NCI-H2171 treated with DMSO at 0.1 percent for 48 hours (cell line): ENCODE results near the gene ELFN1.

Experiments used
- DNase-seq: peaks from one replicate; lab custom pipeline; 2025; lab: John Stamatoyannopoulos, UW

The ELFN1 gene

DNA sequence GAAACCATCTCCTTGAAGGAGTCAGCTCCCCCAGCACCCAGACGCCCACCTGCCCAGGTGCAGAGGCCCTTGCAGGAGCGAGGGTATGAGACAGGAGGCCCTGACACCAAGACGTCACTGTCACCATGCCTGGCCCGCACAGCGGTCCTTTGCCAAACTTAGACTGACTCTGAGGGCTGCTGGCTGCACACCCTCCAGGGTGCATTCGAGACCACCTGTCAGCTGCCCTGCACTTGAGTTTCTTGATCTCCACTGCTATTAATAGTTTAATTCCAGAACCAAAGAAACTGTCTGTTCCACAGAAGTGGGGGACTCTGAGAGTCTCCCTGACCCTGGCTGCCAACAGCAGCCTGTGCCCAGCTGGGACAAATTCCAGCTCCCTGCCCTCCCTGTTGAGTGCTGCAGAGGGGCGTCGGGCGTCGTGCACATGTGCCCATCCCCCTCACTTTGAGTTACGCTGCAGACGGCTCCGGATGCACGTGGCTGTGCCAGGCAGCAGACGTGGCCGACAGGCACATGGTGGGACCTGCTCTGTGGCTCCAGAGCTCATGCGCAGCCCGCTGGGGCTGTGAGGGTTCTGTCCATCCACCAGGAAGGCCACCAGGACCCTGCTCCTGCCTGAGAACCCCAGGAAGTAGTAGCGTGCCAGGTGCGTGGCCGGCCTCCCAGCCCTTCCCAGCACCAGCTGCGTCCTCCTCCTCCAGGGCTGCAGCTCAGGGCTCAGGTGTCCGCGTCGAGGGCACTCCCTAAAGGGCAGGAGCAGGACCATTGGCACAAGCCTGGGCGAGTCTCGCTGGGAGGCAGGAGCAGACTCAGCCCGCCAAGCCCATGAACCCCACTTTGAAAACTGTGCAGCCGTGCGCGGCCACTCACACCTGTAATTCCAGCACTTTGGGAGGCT lies 24.8 kb downstream of the ELFN1 start:
- no peak for DNase-seq

GRCh38 chr7:1695800-1696454 lies 25.9 kb downstream of the ELFN1 start:
- no peak for DNase-seq

- no peak for DNase-seq
Measured at GRCh38 chr7:1696671-1697498, 26.8 kb downstream of the ELFN1 start.

DNA sequence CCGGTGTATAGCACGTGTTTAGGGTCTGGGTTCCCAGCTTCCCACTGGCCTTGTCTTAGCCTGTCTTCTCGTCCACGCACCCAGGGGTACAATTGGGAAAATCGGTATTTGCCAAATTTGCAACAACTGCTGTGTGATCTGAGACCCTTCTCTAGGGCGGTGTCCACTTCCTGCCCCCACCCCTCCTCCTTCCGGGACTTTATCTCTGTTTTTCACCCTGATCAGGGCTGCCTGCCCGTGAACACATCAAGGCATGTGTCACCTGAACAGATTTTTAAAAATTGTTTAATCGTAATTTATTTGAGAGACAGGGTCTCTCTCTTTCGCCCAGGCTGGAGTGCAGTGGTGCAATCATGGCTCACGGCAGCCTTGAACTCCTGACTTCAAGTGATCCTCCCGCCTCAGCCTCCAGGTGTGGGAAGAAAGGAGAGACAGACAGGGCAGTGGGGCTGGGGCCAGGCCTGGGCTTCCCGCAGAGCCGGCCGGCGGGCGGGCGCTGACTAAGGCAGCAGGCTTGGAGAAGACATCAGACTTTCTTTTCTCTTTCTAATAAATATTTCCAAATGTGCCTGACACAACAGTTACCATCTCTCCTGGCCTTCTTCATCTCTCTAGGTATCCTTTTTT lies 27.5 kb downstream of the ELFN1 start:
- no peak for DNase-seq

- DNase-seq: no peak
Measured at GRCh38 chr7:1698201-1698600, 28.1 kb downstream of the ELFN1 start.

GRCh38 chr7:1698951-1699350 lies 28.9 kb downstream of the ELFN1 start:
- DNase-seq: no peak

GRCh38 chr7:1700086-1700485 lies 30.0 kb downstream of the ELFN1 start:
- DNase-seq: no peak

DNA sequence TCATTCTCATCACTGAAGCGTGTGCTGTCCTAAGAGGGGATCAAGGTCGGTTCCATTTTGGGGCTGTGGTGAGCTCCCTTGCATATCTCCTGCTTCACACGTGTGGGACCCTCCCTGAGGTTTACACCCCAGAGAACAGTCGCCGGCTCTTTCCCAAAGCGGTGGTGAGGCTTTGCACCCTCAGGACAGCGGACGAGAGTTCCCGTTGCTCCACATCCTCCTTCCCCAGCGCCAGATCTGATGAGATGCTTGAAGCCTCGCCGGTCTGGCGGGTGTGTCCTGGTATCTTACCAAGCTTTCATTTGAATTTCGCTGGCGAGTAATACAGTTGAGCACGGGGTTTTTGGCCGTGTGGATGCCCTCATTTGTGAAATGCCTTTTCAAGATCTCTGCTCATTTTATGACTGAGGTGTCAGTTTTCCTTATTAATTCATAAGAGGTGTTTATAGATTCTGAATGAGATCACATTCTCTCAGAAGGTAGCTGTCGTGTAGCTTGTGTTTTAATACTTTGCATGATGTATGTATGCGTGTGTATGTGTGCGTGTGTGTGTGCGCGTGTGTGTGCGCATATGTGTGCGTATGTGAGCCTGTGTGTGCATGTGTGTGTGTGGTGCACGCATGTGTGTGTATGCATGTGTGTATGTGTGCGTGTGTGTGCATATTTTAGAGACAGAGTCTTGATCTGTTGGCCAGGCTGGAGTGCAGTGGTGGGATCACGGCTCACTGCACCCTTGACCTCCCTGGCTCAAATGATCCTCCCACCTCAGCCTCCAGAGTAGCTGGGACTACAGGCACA lies 30.7 kb downstream of the ELFN1 start:
- DNase-seq: no peak

DNA sequence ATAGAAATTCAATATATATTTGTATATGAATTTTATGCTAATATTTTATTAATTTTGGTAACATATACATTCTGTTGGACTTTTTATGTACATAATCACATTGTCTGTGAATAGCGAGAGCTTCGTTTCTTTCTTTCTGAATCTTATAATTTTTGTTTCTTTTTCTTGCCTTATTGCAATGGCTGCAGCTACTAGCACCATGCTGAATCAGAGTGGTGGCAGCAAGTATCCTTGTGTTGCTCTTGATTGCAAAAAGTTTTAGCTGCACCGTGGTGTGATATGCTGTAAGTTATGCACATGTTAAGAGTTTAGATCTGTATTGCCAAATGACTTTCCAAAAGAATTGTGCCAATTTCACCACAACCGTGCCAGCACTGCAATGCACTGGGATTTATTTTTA lies 32.6 kb downstream of the ELFN1 start:
- DNase-seq: no peak

GRCh38 chr7:1703441-1703840 lies 33.4 kb downstream of the ELFN1 start:
- no peak for DNase-seq

DNA sequence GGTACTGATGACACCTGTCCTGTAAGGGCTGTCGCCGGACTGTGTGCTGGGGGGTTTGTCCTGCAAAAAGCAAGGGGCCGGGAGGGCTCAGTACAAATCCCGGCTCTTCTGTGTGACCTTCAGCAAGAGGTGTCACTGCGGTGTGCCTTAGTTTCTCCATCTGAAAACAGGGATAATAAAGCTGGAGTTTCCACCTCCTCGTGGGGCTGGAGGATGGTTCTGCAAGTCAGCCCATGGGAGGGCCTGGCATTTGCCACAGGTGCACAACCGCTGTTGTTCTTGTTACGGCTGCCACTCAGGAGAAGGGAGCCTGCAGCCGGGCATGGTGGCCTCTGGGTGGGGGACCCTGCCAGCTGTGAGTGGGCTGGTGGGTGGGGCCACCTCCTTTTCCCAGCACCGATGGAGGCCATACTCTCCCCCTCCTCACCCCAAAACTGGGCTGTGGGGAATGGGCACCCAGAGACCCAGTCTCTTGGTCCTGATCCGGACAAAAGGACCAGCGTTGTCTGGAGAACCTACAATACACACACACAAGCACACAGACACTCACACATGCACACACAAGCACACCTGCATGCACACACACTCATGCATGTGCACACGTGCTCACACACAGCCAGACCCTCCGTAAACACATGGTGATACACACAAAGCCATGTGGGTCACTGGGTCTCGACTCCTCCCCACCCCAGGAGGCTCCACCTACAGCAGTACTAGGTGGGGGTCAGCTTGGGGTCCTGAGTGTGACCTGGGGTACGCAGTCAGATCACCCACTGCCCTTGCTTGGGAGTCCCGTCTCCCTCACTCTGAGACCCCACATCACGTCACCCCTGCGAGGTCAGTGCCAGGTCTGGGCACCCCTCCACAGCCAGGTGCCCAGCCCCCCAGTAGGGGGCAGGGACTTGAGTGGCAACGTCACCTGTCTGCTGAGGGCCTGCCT lies 34.1 kb downstream of the ELFN1 start:
- no peak for DNase-seq

DNA sequence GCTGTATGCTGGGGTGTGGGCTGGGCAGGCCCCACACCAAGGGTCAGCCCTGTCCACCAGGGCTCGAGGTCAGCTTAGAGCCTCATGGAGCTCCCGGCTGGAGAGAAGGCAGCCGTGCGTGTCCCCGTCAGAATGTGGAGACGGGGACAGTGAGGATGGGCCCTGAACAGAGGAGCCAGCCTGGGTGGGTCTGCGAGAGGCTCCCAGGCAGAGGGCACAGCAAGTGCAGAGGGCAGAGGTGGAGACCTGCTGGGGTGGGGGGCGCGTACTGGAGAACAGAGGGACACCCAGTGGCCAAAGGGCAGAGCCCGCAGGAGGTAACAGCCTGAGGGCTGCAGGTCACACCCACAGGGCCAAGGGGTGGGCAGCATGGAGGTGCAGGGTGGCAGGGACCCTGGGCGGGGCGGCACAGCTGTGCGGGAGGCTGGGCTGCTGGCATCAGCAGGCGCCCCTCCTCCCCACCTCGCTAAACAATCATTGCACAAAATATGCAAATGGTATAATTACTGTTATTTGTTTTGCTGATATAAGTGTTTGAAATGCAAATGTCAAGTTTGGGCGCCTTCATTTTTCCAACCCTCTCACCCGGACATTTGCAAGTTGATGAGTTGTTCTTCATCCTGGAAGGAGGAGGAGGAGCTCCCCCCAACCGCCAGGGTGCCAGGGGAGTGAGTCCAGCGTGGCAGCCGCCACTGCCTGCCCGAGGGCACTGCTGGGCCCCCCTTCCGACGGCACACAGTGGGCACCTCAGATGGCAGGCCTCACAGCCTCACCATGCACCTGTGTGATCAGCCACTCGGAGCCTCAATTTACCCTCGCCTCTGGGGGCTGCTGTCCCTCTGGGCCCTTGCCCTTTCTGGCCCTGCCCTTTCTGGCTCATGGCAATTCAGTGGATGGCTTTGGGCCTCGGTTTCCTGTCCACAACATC lies 35.0 kb downstream of the ELFN1 start:
- DNase-seq: no peak

DNA sequence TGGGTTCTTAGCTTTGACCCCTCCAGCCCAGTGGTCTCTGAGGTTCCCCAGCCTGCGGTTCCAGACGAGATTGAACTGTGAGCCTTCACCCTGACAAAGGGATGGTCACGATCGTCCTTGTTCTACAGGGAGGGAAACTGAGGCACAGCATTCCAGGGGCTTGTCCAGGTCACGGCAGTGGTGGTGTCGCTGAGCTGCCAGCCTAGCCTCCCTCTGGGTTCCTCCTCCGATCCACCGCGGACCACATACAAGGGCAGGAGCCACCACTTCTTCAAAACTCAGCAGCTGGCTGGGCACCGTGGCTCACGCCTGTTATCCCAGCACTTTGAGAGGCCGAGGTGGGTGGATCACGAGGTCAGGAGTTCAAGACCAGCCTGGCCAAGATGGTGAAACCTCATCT lies 35.8 kb downstream of the ELFN1 start:
- DNase-seq: no peak

- no peak for DNase-seq
Measured at GRCh38 chr7:1706381-1706720, 36.3 kb downstream of the ELFN1 start.

DNA sequence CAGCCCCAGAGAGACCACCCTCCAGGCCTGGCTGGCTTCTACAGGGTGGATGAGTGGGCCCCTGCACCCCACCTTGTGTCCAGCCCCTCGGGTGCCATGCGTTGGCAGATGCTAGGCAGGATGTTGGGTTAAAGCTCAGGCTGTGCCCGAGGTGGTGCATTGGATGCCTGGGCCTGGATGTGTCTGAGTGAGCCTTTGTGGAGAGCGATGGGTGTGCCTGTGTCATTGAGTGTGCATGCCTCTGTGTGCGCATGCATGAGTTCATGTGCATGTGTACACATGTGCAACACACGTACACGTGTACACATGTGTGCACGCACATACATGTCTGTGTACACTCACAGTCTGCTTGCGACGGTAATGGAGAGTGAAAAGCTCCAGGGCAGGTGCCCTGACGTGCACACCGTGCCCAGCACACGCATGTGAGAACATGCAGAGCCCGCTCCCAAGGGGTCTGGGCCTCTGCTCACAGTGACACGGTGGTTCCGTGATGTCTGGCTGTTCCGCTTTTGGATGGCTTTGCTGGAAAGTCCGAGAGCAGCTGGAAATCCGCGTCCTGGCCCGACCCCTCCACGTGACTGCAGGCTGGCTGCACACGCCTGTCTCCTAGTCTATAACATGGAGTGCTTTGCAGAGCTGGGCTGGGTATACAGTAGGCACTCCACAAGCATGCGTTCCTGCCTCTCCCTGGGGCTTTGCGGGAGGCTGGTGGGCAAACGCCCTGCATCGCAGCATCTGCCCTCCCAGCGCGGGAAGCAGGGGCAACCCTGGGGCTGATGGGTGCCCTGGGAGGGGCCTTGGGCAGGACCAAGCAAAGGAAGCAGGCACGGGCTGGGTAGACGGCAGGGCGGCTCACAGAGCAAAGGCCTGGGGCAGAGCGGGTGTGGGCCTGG lies 36.9 kb downstream of the ELFN1 start:
- no peak for DNase-seq

GRCh38 chr7:1707756-1708595 lies 37.9 kb downstream of the ELFN1 start:
- no peak for DNase-seq

- no peak for DNase-seq
Measured at GRCh38 chr7:1708596-1709251, 38.6 kb downstream of the ELFN1 start.
